Ovary (tissue), 10 donors: Measurements from ENCODE around the gene ATG5. TPM values are rescaled to one million over a fixed set of nuclear protein-coding genes. Genes with fewer than 3 reads are reported as not detected.
A peak's percentile ranks its signal among the peaks of the same experiment; 100 is the strongest.

ENCODE experiments used
- DNase-seq, 5 donors: peaks; one replicate each; pipeline ENCODE4 v3.0.0-alpha.2; 2019 to 2020
- H3K27ac ChIP-seq, 2 donors: fragments of 200-600 bp; one replicate each; pipeline versions ENCODE4 v1.5.1 to v1.8.0; 2019 to 2022
- H3K27me3 ChIP-seq: fragments of 200-600 bp; one replicate; pipeline ENCODE4 v1.8.0; 2022
- H3K36me3 ChIP-seq: fragments of 200-600 bp; sonication (generic); one replicate; pipeline ENCODE4 v1.5.1; 2019
- H3K4me1 ChIP-seq: one replicate; pipeline ENCODE4 v1.8.1; 2013; ENCODE audit warnings: mild to moderate bottlenecking, moderate library complexity; ENCODE audit not compliant: insufficient read depth
- H3K4me3 ChIP-seq: fragments of 200-600 bp; sonication (generic); one replicate; pipeline ENCODE4 v1.5.1; 2017
- H3K9me3 ChIP-seq, 2 donors: fragments of 200-600 bp in 1 of 2; sonication (generic) in 1 of 2; one replicate each; pipeline versions ENCODE4 v1.5.1 to v1.8.1; 2013 to 2019; ENCODE audit warnings: mild to moderate bottlenecking in 1 of 2, moderate library complexity in 1 of 2
- EP300 ChIP-seq: sonication (generic); formaldehyde crosslinking; IDR thresholded peaks from one replicate; pipeline ENCODE4 v1.6.1; 2017; ENCODE audit warnings: antibody characterized with exemption
- POLR2A ChIP-seq: fragments of 450-650 bp; IDR thresholded peaks from one replicate; pipeline ENCODE4 v1.6.1; 2017; ENCODE audit warnings: antibody characterized with exemption, mild to moderate bottlenecking, moderate library complexity
- WGBS, 3 donors: extraction: QIAGEN DNeasy Blood & Tissue Kit in 1 of 3; methylation state at CpG; one replicate each; pipeline versions ENCODE4 v1.1.5 to v1.1.7; 2013 to 2017; 5-methylcytosine and 5-hydroxymethylcytosine counted together
- intact Hi-C, 4 donors: fragments of 100-400 bp; cut with DNase I; formaldehyde crosslinking; loops; one replicate each; pipeline versions ENCODE4 v1.11.0 to v1.15.1; 2022 to 2023
- long read RNA-seq, 3 donors: library from polyadenylated mRNA in 2 of 3; unstranded in 2 of 3; transcript quantifications; one replicate each; pipeline ENCODE4 v2.0.0 and lab custom pipeline, GENCODE V29; 2021 to 2026
- polyA plus RNA-seq, 2 donors: library from polyadenylated mRNA; stranded (reverse); fragments of 200-250 nt in 1 of 2; fragments of 350-450 nt in 1 of 2; fragmentation: Illumina TruSeq in 1 of 2; extraction: RNeasy Lipid Tissue Mini Kit (QIAGEN cat#74804) in 1 of 2; gene quantifications; one replicate each; pipeline ENCODE4 v1.2.3, GENCODE V29; 2013 to 2014
- total RNA-seq, 7 donors: library from RNA; depleted of rRNA in 2 of 7; stranded (reverse); fragments of >200 nt in 2 of 7; fragmentation: NEBNext Ultra II Directional in 3 of 7; extraction: Animal tissue kit (Norgen Biotek cat#: 25700) in 3 of 7; gene quantifications; one replicate each; pipeline versions ENCODE4 v1.1.0 to v1.2.4, GENCODE V29; 2016 to 2023
- TF ChIP-seq, protein P1 (sequence below), 3 donors: fragments of 450-650 bp in 2 of 3; fragments of 200-600 bp in 1 of 3; IDR thresholded peaks; one replicate each; pipeline versions ENCODE4 v1.5.1 to v1.8.0; 2016 to 2022; ENCODE audit warnings: antibody characterized with exemption in 3 of 3, mild to moderate bottlenecking in 1 of 3
- donor health status: DM: no; HTN: no; CAD: no; lungs with moderate emphysema.
- donor health status: DM: no; HTN: no; CAD: no.
- donor health status: Bipolar disorder and iron deficiency.
- donor health status: DM: yes; HTN: yes; CAD: no.
- donor health status: DM: no; HTN: no; CAD: no.
- donor health status: DM: yes; HTN: yes; CAD: no.

ATG5 gene
- total RNA-seq: 10 to 100 TPM; 24.3 to 35.2 (median 28.4) TPM
- polyA plus RNA-seq: 10 to 100 TPM; 17.3 to 18.3 TPM
- long read RNA-seq, donor 1, transcript ATG5-208 (7 exons, 3,035 nt): minor isoform, 25 of 105 reads
- long read RNA-seq, donor 1, transcript ATG5-204 (8 exons, 3,216 nt): major isoform, 65 of 105 reads
- long read RNA-seq, donor 1, partial matches to known transcripts: 6 of 105 reads
- long read RNA-seq, donor 1, other reads (novel, unspliced or antisense): 9 of 105 reads
- long read RNA-seq, donor 2, transcript ATG5-204 (8 exons, 3,216 nt): major isoform, 23 of 41 reads
- long read RNA-seq, donor 2, partial matches to known transcripts: 11 of 41 reads
- long read RNA-seq, donor 2, other reads (novel, unspliced or antisense): 0 of 41 reads
- long read RNA-seq, donor 3, transcript ATG5-208 (7 exons, 3,035 nt): minor isoform, 11 of 60 reads
- long read RNA-seq, donor 3, transcript ATG5-204 (8 exons, 3,216 nt): major isoform, 43 of 60 reads
- long read RNA-seq, donor 3, partial matches to known transcripts: 1 of 60 reads
- long read RNA-seq, donor 3, other reads (novel, unspliced or antisense): 4 of 60 reads

DNA sequence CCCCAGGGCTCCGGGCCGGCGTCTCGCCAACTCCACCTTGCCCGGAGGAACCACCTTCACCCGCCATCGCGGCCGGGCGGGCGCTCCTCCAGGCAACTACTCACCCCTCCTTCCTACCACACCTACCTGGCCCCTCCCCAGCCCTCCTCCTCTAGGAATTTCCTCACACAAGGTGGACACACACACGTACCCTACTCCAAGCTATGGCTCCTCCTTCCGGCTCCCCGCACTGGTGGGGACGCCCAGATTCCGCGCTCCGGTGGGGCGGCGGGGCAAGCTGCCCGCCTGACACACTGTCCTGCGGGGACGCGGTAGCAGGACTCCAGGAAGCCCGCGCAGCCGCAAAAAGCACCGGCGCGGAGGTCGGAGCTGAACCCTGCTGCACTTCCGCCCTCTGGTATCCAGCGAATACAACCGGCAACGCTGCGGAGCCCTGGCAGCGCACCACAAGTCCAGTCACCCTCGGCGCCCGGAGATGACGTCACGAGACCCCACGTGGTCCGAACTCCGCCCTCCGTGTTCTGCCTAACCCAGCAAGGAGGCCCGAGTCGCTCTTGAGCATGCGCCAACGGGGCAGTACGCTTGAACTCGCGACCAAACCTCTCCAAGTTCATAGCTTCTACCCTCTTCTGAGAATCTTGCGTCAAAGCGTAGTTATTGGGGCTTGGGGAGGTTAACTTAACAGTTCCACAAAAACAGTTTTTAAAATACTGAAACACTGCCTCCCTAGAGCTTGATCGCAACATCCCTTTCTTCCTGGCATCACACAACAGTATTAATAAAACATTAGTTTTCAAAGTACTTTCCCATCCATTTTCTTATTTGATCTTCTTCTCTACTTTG, at the start of gene ATG5:
Gene ATG5 (minus strand): TSS at position 425 of the 843 bp plus-strand sequence. CDS start 9,552 bp downstream, outside the sequence.
- peak; percentile 47 for TF ChIP-seq POLR2A
- TF ChIP-seq EP300: no peak
- TF ChIP-seq, protein P1, sequence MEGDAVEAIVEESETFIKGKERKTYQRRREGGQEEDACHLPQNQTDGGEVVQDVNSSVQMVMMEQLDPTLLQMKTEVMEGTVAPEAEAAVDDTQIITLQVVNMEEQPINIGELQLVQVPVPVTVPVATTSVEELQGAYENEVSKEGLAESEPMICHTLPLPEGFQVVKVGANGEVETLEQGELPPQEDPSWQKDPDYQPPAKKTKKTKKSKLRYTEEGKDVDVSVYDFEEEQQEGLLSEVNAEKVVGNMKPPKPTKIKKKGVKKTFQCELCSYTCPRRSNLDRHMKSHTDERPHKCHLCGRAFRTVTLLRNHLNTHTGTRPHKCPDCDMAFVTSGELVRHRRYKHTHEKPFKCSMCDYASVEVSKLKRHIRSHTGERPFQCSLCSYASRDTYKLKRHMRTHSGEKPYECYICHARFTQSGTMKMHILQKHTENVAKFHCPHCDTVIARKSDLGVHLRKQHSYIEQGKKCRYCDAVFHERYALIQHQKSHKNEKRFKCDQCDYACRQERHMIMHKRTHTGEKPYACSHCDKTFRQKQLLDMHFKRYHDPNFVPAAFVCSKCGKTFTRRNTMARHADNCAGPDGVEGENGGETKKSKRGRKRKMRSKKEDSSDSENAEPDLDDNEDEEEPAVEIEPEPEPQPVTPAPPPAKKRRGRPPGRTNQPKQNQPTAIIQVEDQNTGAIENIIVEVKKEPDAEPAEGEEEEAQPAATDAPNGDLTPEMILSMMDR (IDR thresholded peaks at IDR 0.05): peak in 1 of 3 donors; percentile 22
- Histone ChIP-seq H3K4me3 (peak within 1 kb of the TSS; percentile 72), H3K36me3 (no peaks in the 10 kb centered on the region), H3K9me3 (no peaks in the 10 kb centered on the region), H3K4me1 (peaks cover 4% of the 10 kb centered on the region), H3K27ac (peak within 1 kb of the TSS; percentile 70 to 79), H3K27me3 (no peaks in the 10 kb centered on the region)
- WGBS, 3 donors: 1 to 2% (median 1%) methylated on average over 37 to 56 of the region's 56 CpGs
- intact Hi-C loops: no loop called here
- peak; percentile 99 to 100 (median 99) for DNase-seq

DNA sequence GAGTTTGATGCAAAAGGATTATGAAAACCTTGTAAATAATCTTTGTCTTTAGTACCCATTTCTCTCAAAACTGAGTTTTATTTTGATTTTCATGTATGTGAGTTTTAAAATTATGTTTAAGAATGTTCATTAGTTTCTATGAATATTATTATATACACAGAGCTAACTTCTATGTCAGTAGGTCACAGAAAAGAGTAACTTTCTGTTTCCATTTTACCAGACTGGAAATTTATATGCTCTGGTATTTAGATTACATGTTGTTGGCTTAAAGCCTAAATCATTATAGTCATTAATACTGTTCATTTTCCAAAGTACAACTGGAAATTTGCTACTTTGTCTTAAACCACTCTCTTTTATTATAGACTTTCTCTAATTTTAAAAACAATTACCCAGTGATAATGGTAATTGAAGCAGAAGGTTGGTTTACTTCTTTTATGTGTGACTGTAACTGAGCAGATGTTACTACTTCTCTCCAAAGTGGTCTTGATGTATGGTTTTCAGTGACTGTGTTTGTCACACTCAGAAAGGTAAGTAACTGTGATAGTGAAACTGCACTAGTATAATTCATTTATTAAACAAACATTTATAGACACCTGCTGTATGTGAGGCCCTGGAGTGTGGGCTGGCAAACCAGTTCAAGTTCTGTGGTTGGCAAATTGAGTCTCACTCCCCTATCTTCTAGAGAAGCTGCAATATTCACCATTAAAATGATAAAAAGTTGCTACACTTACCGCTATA, 48.1 kb upstream of the ATG5 start:
- intact Hi-C loops: no loop called here
- H3K4me1 ChIP-seq: no peaks in the 10 kb centered on the region
- DNase-seq: no peak
- TF ChIP-seq EP300: no peak
- TF ChIP-seq POLR2A: no peak
- TF ChIP-seq, protein P1 (IDR thresholded peaks at IDR 0.05): no peak
- no peaks in the 10 kb centered on the region for H3K27me3 ChIP-seq
- H3K36me3 ChIP-seq: no peaks in the 10 kb centered on the region
- H3K4me3 ChIP-seq: no peak overlapping the region
- 92 to 100% (median 93%) methylated on average over 1 of the region's 1 CpG for WGBS, 3 donors
- H3K27ac ChIP-seq: no peak overlapping the region
- H3K9me3 ChIP-seq: no peaks in the 10 kb centered on the region

DNA sequence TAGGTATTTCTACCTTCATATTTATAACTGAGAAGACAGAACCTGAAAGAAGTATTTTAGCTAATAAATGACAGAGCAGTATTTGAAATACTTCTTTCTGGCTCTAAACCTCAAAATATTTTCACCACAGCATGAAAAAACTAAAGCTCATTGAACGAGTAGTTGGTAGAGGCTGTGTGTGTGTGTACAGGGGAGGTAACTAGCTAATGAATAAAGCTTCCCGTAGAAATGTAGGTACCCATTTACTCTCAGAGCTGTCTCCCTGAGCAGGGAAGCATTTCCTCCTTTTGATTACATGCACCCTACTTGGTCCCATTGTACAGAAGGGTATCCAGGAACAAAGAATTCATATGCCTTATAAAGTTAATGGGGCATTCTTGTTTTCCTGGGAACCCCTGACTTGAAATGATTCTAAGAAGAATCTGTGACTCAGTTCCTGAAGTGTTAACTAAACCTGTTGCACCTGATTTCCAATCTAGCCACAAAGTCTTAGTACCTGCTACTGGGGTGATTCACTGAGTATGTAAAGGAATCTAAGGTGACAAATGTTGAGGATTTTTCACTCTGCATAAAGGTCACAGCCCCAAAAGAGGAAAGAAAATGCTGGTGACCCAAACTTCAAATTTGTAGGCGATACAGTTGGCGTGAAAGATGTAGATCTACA, 47.4 kb upstream of the ATG5 start:
- H3K4me1 ChIP-seq: no peaks in the 10 kb centered on the region
- H3K36me3 ChIP-seq: no peaks in the 10 kb centered on the region
- intact Hi-C loops: no loop called here

DNA sequence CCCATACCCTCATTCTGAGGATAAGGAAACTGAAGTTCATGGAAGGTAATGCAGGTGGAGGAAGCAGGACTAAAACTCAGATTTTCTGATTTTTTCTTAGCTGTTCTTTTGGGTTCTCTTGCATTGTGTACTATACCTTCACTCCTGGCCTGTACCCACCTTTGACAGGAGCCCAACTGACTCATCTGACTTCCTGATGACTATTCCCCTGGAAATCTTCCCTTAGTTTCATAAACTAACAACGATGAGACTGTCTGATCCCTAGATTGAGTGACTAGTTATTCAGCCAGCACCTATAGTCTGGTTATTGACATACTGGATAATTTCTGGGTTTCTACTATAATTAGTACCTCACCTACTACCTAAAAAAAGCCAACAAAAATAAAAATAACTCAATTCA, 45.1 kb upstream of the ATG5 start:
- TF ChIP-seq EP300 (no peak), POLR2A (no peak)
- TF ChIP-seq, protein P1 (IDR thresholded peaks at IDR 0.05): no peak
- H3K36me3 ChIP-seq: no peaks in the 10 kb centered on the region
- WGBS, 3 donors: 69 to 71% (median 70%) methylated on average over 1 of the region's 1 CpG
- no peak for DNase-seq
- no peaks in the 10 kb centered on the region for H3K9me3 ChIP-seq
- no peak overlapping the region for H3K27ac ChIP-seq
- H3K27me3 ChIP-seq: no peaks in the 10 kb centered on the region
- no peak overlapping the region for H3K4me3 ChIP-seq
- intact Hi-C loops: no loop called here
- no peaks in the 10 kb centered on the region for H3K4me1 ChIP-seq

More for the DNA sequence above, 47.4 kb upstream of the ATG5 start:
- Histone ChIP-seq H3K9me3 (no peaks in the 10 kb centered on the region), H3K4me3 (no peak overlapping the region), H3K27me3 (no peaks in the 10 kb centered on the region), H3K27ac (no peak overlapping the region)
- TF ChIP-seq POLR2A: no peak
- TF ChIP-seq EP300: no peak
- DNase-seq: no peak
- WGBS, 3 donors: 74 to 84% (median 78%) methylated on average over 4 of the region's 4 CpGs
